Left lung (tissue), 10 donors: Measurements from ENCODE around the gene COL19A1. TPM values are rescaled to one million over a fixed set of nuclear protein-coding genes. Genes with fewer than 3 reads are reported as not detected.
"Not testable (repeated sequence)": the region's sequence is repeated elsewhere in the genome, so short reads cannot be mapped to it uniquely, and the experiment has no call there.

Experiments used
- ATAC-seq: fragments of 200-7000 bp; cut with Tn5 transposase; one replicate; pipeline ENCODE4 v1.9.1; 2020; ENCODE audit warnings: moderate library complexity
- DNase-seq, 4 donors: peaks; one replicate each; pipeline ENCODE4 v3.0.0-alpha.2; 2013 to 2020
- H3K27ac ChIP-seq, 2 donors: fragments of 200-600 bp; sonication (generic) in 1 of 2; one replicate each; pipeline versions ENCODE4 v1.5.0 to v1.8.0; 2020 to 2021
- H3K27me3 ChIP-seq, 2 donors: fragments of 200-600 bp; sonication (generic) in 1 of 2; one replicate each; pipeline versions ENCODE4 v1.5.0 to v1.8.0; 2020 to 2021
- H3K36me3 ChIP-seq, 2 donors: fragments of 200-600 bp; sonication (generic) in 1 of 2; one replicate each; pipeline versions ENCODE4 v1.5.0 to v1.8.0; 2020 to 2021
- H3K4me1 ChIP-seq, 2 donors: fragments of 200-600 bp; one replicate each; pipeline ENCODE4 v1.8.0; 2021
- H3K4me3 ChIP-seq, 2 donors: fragments of 200-600 bp; sonication (generic) in 1 of 2; one replicate each; pipeline versions ENCODE4 v1.5.0 to v1.8.0; 2020 to 2021; ENCODE audit warnings: mild to moderate bottlenecking in 1 of 2
- H3K9me3 ChIP-seq, 2 donors: fragments of 200-600 bp; sonication (generic) in 1 of 2; one replicate each; pipeline versions ENCODE4 v1.5.0 to v1.8.0; 2020 to 2021
- CTCF ChIP-seq, 2 donors: fragments of 200-600 bp; sonication (generic) in 1 of 2; IDR thresholded peaks; one replicate each; pipeline versions ENCODE4 v1.5.0 to v1.8.0; 2021; ENCODE audit warnings: antibody characterized with exemption in 2 of 2
- intact Hi-C, 2 donors: fragments of 100-400 bp; cut with DNase I; formaldehyde crosslinking; loops; one replicate each; pipeline versions ENCODE4 v1.11.2 to v1.14.2; 2022
- polyA plus RNA-seq, 6 donors: library from polyadenylated mRNA; unstranded; fragments of 120-200 nt; gene quantifications; one replicate each; pipeline ENCODE4 v1.2.1, GENCODE V29; 2013; ENCODE audit not compliant: insufficient read length in 6 of 6
- total RNA-seq, 2 donors: library from RNA; stranded (reverse); fragmentation: NEBNext Ultra II Directional; extraction: Animal tissue kit (Norgen Biotek cat#: 25700); gene quantifications; one replicate each; pipeline ENCODE4 v1.2.1, GENCODE V29; 2021
- donor health status: DM: no; HTN: yes; CAD: no.
- donor health status: DM: no; HTN: no; CAD: no.

COL19A1 gene
- total and polyA plus RNA-seq, 8 donors, result 0.10 to 0.77 (median 0.70) TPM

DNA sequence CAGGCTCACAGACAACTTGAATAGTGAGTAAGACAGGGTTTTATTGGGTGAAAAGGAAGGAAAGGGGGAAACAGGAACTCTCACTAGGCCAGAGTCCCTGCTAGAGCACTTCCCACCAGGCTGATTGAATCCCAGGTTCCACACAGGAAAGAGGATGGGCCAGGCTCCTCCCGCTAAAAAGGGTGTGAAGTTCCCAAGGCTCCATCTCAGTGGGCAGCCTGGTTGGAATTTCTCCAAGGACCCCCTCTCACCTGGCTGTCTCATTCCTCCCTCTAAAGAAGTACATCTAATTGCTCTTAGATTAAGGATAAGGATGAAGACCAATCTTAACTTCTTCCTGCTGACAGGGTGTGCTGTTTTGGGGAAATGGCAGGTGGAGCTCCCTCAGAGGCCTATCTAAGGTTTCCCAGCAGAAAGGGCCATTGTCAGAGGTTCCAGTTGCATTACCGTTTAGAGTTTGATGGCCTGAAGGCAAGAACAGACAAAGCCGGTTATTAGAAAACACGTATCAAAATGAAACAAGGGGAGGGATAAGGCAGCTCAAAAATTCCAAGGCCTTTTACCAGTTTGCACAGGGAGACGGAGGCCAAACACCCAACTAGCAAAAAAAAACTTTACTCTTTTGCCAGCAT lies 21.5 kb downstream of the COL19A1 start:
- no peak for TF ChIP-seq CTCF (IDR thresholded peaks at IDR 0.05)
- no peak overlapping the region for H3K4me3 ChIP-seq
- no peaks in the 10 kb centered on the region for H3K27me3 ChIP-seq
- H3K9me3 ChIP-seq, result peaks cover 0 to 2% of the 10 kb centered on the region in 2 donors
- intact Hi-C loops, result no loop called here
- ATAC-seq, result no peak
- H3K27ac ChIP-seq, result no peak overlapping the region
- no peaks in the 10 kb centered on the region for H3K4me1 ChIP-seq
- DNase-seq, result no peak
- no peaks in the 10 kb centered on the region for H3K36me3 ChIP-seq

DNA sequence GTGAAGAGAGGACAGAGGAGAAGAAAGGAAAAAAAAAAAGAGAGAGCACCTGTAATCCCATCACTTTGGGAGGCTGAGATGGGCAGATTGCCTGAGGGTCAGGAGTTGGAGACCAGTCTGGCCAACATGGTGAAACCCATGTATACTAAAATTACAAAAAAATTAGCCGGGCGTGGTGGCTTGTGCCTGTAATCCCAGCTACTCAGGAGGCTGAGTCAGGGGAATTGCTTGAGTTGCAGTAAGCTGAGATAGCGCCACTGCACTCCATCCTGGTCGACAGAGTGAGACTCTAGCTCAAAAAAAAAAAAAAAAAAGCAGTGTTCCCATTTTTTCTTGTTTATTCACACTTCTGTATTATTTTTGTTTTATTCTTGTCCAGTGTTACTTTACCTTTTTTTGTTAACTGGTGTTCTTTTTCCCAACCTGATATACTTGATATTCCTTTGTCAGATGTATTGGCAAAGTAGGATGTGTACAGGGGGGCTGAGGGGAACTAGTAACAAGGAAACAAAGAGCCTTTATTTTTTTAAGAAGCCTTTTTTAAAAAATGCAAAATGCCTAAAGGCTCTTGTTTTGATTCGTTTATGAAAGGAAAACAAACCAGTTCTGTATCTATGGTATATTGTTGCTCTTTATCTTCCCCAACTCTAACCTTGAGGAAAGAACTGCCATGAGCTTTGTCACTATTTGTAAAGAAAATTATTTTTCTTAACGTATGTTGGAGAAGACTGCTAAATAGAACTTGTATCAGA lies 22.3 kb downstream of the COL19A1 start:
- ATAC-seq (no peak), DNase-seq (no peak)
- peaks cover 0 to 2% of the 10 kb centered on the region in 2 donors for H3K9me3 ChIP-seq
- no peaks in the 10 kb centered on the region for H3K36me3 ChIP-seq
- intact Hi-C loops, result no loop called here
- no peaks in the 10 kb centered on the region for H3K27me3 ChIP-seq
- TF ChIP-seq CTCF (IDR thresholded peaks at IDR 0.05), result no peak
- no peaks in the 10 kb centered on the region for H3K4me1 ChIP-seq
- H3K4me3 ChIP-seq, result no peak overlapping the region
- no peak overlapping the region for H3K27ac ChIP-seq

GRCh38 chr6:69889234-69889974 lies 23.0 kb downstream of the COL19A1 start:
- H3K9me3 ChIP-seq, H3K27me3 ChIP-seq, H3K4me1 ChIP-seq, H3K27ac ChIP-seq, H3K4me3 ChIP-seq, ATAC-seq, H3K36me3 ChIP-seq, DNase-seq, intact Hi-C loops: not testable (repeated sequence)

DNA sequence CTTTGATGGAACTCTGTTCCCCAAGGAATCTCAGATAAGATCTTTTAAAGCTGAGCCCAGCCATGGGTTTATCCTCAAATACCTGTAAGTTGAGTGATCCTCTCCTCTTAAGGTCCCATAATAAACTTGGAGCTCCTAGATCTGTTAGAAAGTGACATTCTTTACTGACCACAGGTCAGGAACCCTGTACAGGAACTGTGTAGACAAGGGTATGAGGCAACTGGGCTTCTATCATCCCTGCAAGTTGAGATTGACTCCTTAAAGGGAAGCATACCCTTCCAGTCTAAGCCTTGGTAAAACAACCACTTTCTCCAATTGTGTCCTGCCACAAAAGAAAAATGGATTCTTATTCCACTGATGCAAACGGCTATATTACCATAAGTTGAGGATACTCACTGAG lies 26.2 kb downstream of the COL19A1 start:
- H3K4me3 ChIP-seq, H3K4me1 ChIP-seq, H3K27me3 ChIP-seq, H3K27ac ChIP-seq, H3K9me3 ChIP-seq, ATAC-seq, H3K36me3 ChIP-seq, DNase-seq, intact Hi-C loops: not testable (repeated sequence)

DNA sequence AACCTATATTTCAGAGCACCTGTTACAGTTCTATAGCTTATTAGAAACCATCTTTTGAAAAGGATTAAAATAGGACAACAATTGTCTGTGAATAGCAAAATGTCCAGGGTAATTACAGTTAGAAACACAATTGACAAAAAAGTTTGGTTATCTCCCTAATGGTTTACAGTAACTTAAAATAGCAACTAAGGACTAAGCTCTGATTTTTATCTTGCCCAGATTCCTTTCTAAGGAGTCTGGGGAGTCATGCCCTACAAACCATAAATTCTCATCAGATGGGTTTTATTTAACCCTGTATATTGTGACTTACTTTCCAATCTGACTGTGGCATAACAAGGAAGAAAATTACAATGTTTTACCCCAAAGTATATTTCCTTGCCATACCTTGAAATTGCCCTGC lies 26.9 kb downstream of the COL19A1 start:
- H3K4me1 ChIP-seq, H3K36me3 ChIP-seq, DNase-seq, intact Hi-C loops, H3K9me3 ChIP-seq, ATAC-seq, H3K27ac ChIP-seq, H3K27me3 ChIP-seq, H3K4me3 ChIP-seq: not testable (repeated sequence)

- Histone ChIP-seq H3K9me3 (no peaks in the 10 kb centered on the region), H3K4me1 (no peaks in the 10 kb centered on the region), H3K36me3 (no peaks in the 10 kb centered on the region), H3K27ac (no peak overlapping the region), H3K4me3 (no peak overlapping the region), H3K27me3 (no peaks in the 10 kb centered on the region)
- ATAC-seq (no peak), DNase-seq (no peak)
- intact Hi-C loops, result no loop called here
- TF ChIP-seq CTCF (IDR thresholded peaks at IDR 0.05), result no peak
Observed at GRCh38 chr6:69894578-69895347, 28.4 kb downstream of the COL19A1 start.
